Mesendoderm (in vitro differentiated cells): ENCODE results near the gene ALG5.

Experiments used
- DNase-seq: peaks from one replicate; pipeline ENCODE4 v3.0.0; 2013
- H2AK5ac ChIP-seq: 2 replicates; pipeline ENCODE4 v1.6.1; 2013; ENCODE audit warnings: low read length, inconsistent platforms
- H2BK120ac ChIP-seq: 2 replicates; pipeline ENCODE4 v1.6.1; 2013; ENCODE audit warnings: low read depth, mild to moderate bottlenecking, low read length, moderate library complexity, mixed read lengths
- H2BK15ac ChIP-seq: replicated peaks from 2 replicates; pipeline ENCODE4 v1.6.1; 2013; ENCODE audit warnings: low read depth, mild to moderate bottlenecking, moderate library complexity
- H2BK5ac ChIP-seq: 2 replicates; pipeline ENCODE4 v1.6.1; 2013; ENCODE audit warnings: low read length, inconsistent platforms
- H3K18ac ChIP-seq: 2 replicates; pipeline ENCODE4 v1.6.1; 2013; ENCODE audit warnings: mild to moderate bottlenecking, low read length, mixed read lengths
- H3K23ac ChIP-seq: one replicate; pipeline ENCODE4 v1.6.1; 2013; ENCODE audit warnings: low read length
- H3K27ac ChIP-seq: 2 replicates; pipeline ENCODE4 v1.5.1; 2013; ENCODE audit warnings: low read depth, mild to moderate bottlenecking, inconsistent platforms, low read length, moderate library complexity
- H3K27me3 ChIP-seq: 2 replicates; pipeline ENCODE4 v1.6.1; 2013; ENCODE audit warnings: low read length, control low read depth, mild to moderate bottlenecking, inconsistent platforms; ENCODE audit not compliant: insufficient read depth, poor library complexity
- H3K36me3 ChIP-seq: 2 replicates; pipeline ENCODE4 v1.6.1; 2013; ENCODE audit warnings: low read length, inconsistent platforms; ENCODE audit not compliant: control insufficient read depth, insufficient read depth
- H3K4ac ChIP-seq: one replicate; pipeline ENCODE4 v1.6.1; 2013; ENCODE audit warnings: low read depth, mild to moderate bottlenecking, low read length, moderate library complexity
- H3K4me1 ChIP-seq: 2 replicates; pipeline ENCODE4 v1.6.1; 2013; ENCODE audit warnings: low read depth, low read length, inconsistent platforms; ENCODE audit not compliant: control insufficient read depth
- H3K4me2 ChIP-seq: 2 replicates; pipeline ENCODE4 v1.6.1; 2013; ENCODE audit warnings: low read length
- H3K4me3 ChIP-seq: 2 replicates; pipeline ENCODE4 v1.5.1; 2013; ENCODE audit warnings: mild to moderate bottlenecking, low read length
- H3K56ac ChIP-seq: one replicate; pipeline ENCODE4 v1.6.1; 2013; ENCODE audit warnings: low read length
- H3K79me1 ChIP-seq: 2 replicates; pipeline ENCODE4 v1.6.1; 2013; ENCODE audit warnings: low read length, inconsistent platforms
- H3K79me2 ChIP-seq: 2 replicates; pipeline ENCODE4 v1.6.1; 2013; ENCODE audit warnings: mild to moderate bottlenecking, low read length; ENCODE audit not compliant: control insufficient read depth, insufficient read depth
- H3K9ac ChIP-seq: 2 replicates; pipeline ENCODE4 v1.6.1; 2013; ENCODE audit warnings: low read length, inconsistent platforms
- H4K5ac ChIP-seq: one replicate; pipeline ENCODE4 v1.6.1; 2013; ENCODE audit warnings: low read length
- H4K8ac ChIP-seq: one replicate; pipeline ENCODE4 v1.6.1; 2013; ENCODE audit warnings: low read depth, mild to moderate bottlenecking, control low read depth, low read length, moderate library complexity
- WGBS: extraction: QIAGEN DNeasy Blood & Tissue Kit; methylation state at CpG from one replicate; pipeline ENCODE4 v1.1.7; 2013; ENCODE audit warnings: low lambda C conversion rate, missing lambda C conversion rate; ENCODE audit not compliant: insufficient coverage; ENCODE audit errors: extremely low coverage; 5-methylcytosine and 5-hydroxymethylcytosine counted together

The ALG5 gene

GRCh38 chr13:36925603-36926002, 73.5 kb downstream of the ALG5 start:
- Histone ChIP-seq H3K18ac (no peak overlapping the region), H3K23ac (no peak overlapping the region), H3K4me2 (no peak overlapping the region), H3K36me3 (no peaks in the 10 kb centered on the region), H4K5ac (no peak overlapping the region), H3K4me3 (no peak overlapping the region), H2AK5ac (no peak overlapping the region), H3K4me1 (no peaks in the 10 kb centered on the region), H2BK120ac (no peak overlapping the region), H3K79me2 (no peaks in the 10 kb centered on the region), H3K27ac (no peak overlapping the region), H3K27me3 (no peaks in the 10 kb centered on the region), H3K56ac (no peak overlapping the region), H2BK5ac (no peak overlapping the region), H3K4ac (no peak overlapping the region), H3K9ac (no peak overlapping the region), H4K8ac (no peak overlapping the region), H2BK15ac (no peak overlapping the region), H3K79me1 (no peaks in the 10 kb centered on the region)
- WGBS, result no CpG with 5 or more reads among the region's 7 CpGs
- DNase-seq, result no peak

- H3K23ac ChIP-seq, result no peak overlapping the region
- no peak overlapping the region for H3K4ac ChIP-seq
- no peaks in the 10 kb centered on the region for H3K27me3 ChIP-seq
- no peaks in the 10 kb centered on the region for H3K79me2 ChIP-seq
- no peak overlapping the region for H3K56ac ChIP-seq
- no peak overlapping the region for H3K4me3 ChIP-seq
- H3K36me3 ChIP-seq, result no peaks in the 10 kb centered on the region
- no peak overlapping the region for H2AK5ac ChIP-seq
- no peak for DNase-seq
- no peak overlapping the region for H4K5ac ChIP-seq
- no peak overlapping the region for H3K4me2 ChIP-seq
- no peaks in the 10 kb centered on the region for H3K79me1 ChIP-seq
- H3K9ac ChIP-seq, result no peak overlapping the region
- H4K8ac ChIP-seq, result no peak overlapping the region
- H3K4me1 ChIP-seq, result no peaks in the 10 kb centered on the region
- no peak overlapping the region for H2BK15ac ChIP-seq
- no peak overlapping the region for H3K27ac ChIP-seq
- no peak overlapping the region for H2BK120ac ChIP-seq
- no peak overlapping the region for H3K18ac ChIP-seq
- no CpG with 5 or more reads among the region's 3 CpGs for WGBS
- H2BK5ac ChIP-seq, result no peak overlapping the region
Measured at GRCh38 chr13:36924001-36924400, 75.1 kb downstream of the ALG5 start.

- Histone ChIP-seq H3K56ac (no peak overlapping the region), H3K36me3 (no peaks in the 10 kb centered on the region), H3K4ac (no peak overlapping the region), H3K79me2 (no peaks in the 10 kb centered on the region), H3K79me1 (peaks cover under 1% of the 10 kb centered on the region), H3K23ac (no peak overlapping the region), H3K4me2 (no peak overlapping the region), H3K4me1 (peaks cover 2% of the 10 kb centered on the region), H3K9ac (no peak overlapping the region), H4K5ac (no peak overlapping the region), H3K27me3 (no peaks in the 10 kb centered on the region), H3K4me3 (no peak overlapping the region), H4K8ac (no peak overlapping the region), H2BK15ac (no peak overlapping the region), H2BK120ac (no peak overlapping the region), H2BK5ac (no peak overlapping the region), H2AK5ac (no peak overlapping the region), H3K27ac (no peak overlapping the region), H3K18ac (no peak overlapping the region)
- no CpG with 5 or more reads among the region's 10 CpGs for WGBS
- no peak for DNase-seq
Measured at GRCh38 chr13:36921631-36922301, 77.4 kb downstream of the ALG5 start.

GRCh38 chr13:36920616-36921185, 78.4 kb downstream of the ALG5 start:
- no peaks in the 10 kb centered on the region for H3K36me3 ChIP-seq
- no peaks in the 10 kb centered on the region for H3K79me2 ChIP-seq
- no peak overlapping the region for H4K5ac ChIP-seq
- no peak overlapping the region for H2AK5ac ChIP-seq
- H3K56ac ChIP-seq, result peak overlapping the region; percentile 79
- WGBS, result no CpG with 5 or more reads among the region's 9 CpGs
- peak overlapping the region; percentile 57 for H3K9ac ChIP-seq
- H3K23ac ChIP-seq, result no peak overlapping the region
- H4K8ac ChIP-seq, result no peak overlapping the region
- H3K4ac ChIP-seq, result peak overlapping the region; percentile 93
- H3K4me1 ChIP-seq, result peaks cover 2% of the 10 kb centered on the region
- no peak overlapping the region for H2BK5ac ChIP-seq
- no peak overlapping the region for H3K27ac ChIP-seq
- H3K4me3 ChIP-seq, result no peak overlapping the region
- no peaks in the 10 kb centered on the region for H3K27me3 ChIP-seq
- peaks cover 2% of the 10 kb centered on the region for H3K79me1 ChIP-seq
- H3K4me2 ChIP-seq, result peak overlapping the region; percentile 1
- peak overlapping the region; percentile 99 for H3K18ac ChIP-seq
- H2BK15ac ChIP-seq, result no peak overlapping the region
- DNase-seq, result peak; percentile 47
- H2BK120ac ChIP-seq, result no peak overlapping the region

- DNase-seq, result peak; percentile 74
- H4K8ac ChIP-seq, result no peak within 1 kb of the TSS
- H3K27ac ChIP-seq, result no peak within 1 kb of the TSS
- H2BK15ac ChIP-seq, result no peak within 1 kb of the TSS
- peak within 1 kb of the TSS; percentile 68 for H3K9ac ChIP-seq
- H2AK5ac ChIP-seq, result no peak within 1 kb of the TSS
- peak within 1 kb of the TSS; percentile 86 for H3K56ac ChIP-seq
- peak within 1 kb of the TSS; percentile 93 for H3K4ac ChIP-seq
- H3K4me3 ChIP-seq, result peak within 1 kb of the TSS; percentile 59
- H3K23ac ChIP-seq, result no peak within 1 kb of the TSS
- H3K4me1 ChIP-seq, result peaks cover 2% of the 10 kb centered on the region
- no CpG with 5 or more reads among the region's 104 CpGs for WGBS
- H3K27me3 ChIP-seq, result no peaks in the 10 kb centered on the region
- peak within 1 kb of the TSS; percentile 99 for H3K18ac ChIP-seq
- H3K4me2 ChIP-seq, result peak within 1 kb of the TSS; percentile 88
- peak within 1 kb of the TSS; percentile 88 for H2BK120ac ChIP-seq
- H3K79me2 ChIP-seq, result no peaks in the 10 kb centered on the region
- H2BK5ac ChIP-seq, result no peak within 1 kb of the TSS
- H3K36me3 ChIP-seq, result no peaks in the 10 kb centered on the region
- H3K79me1 ChIP-seq, result peaks cover 2% of the 10 kb centered on the region
- no peak within 1 kb of the TSS for H4K5ac ChIP-seq
Measured at GRCh38 chr13:36919833-36920615, 79.1 kb downstream of the ALG5 start, which contains the start of gene SMAD9. SMAD9 (minus strand) TSS chr13:36920238; CDS start chr13:36879689, 40,549 bp downstream.
